Heart right ventricle (tissue), 16 donors: ENCODE results near the gene KCNQ1. TPM values are rescaled to one million over a fixed set of nuclear protein-coding genes. Genes with fewer than 3 reads are reported as not detected.

Experiments used
- ATAC-seq, 8 donors: fragments of 200-7000 bp; cut with Tn5 transposase; one replicate each; pipeline ENCODE4 v1.9.1; 2020; ENCODE audit warnings: mild to moderate bottlenecking in 8 of 8, moderate library complexity in 8 of 8, moderate number of reproducible peaks in 1 of 8
- DNase-seq, 2 donors: peaks; one replicate each; pipeline ENCODE4 v3.0.0-alpha.2; 2020
- H3K27ac ChIP-seq, 10 donors: fragments of 200-600 bp; sonication (generic) in 2 of 10; one replicate each; pipeline versions ENCODE4 v1.5.0 to v1.8.0; 2020 to 2022; ENCODE audit warnings: mild to moderate bottlenecking in 3 of 10
- H3K27me3 ChIP-seq, 7 donors: fragments of 200-600 bp; one replicate each; pipeline ENCODE4 v1.8.0; 2021 to 2022; ENCODE audit warnings: mild to moderate bottlenecking in 2 of 7
- H3K36me3 ChIP-seq, 9 donors: fragments of 200-600 bp; sonication (generic) in 1 of 9; one replicate each; pipeline versions ENCODE4 v1.5.0 to v1.8.0; 2020 to 2022; ENCODE audit warnings: mild to moderate bottlenecking in 2 of 9
- H3K4me1 ChIP-seq, 9 donors: fragments of 200-600 bp; sonication (generic) in 1 of 9; one replicate each; pipeline versions ENCODE4 v1.5.0 to v1.8.0; 2020 to 2022; ENCODE audit warnings: mild to moderate bottlenecking in 4 of 9
- H3K4me3 ChIP-seq, 10 donors: fragments of 200-600 bp; sonication (generic) in 2 of 10; one replicate each; pipeline versions ENCODE4 v1.5.0 to v1.8.0; 2020 to 2022; ENCODE audit warnings: mild to moderate bottlenecking in 7 of 10, moderate library complexity in 2 of 10
- H3K9me3 ChIP-seq, 11 donors: fragments of 200-600 bp in 10 of 11; sonication (generic) in 2 of 11; one replicate each; pipeline versions ENCODE4 v1.5.0 to v1.8.0; 2013 to 2022; ENCODE audit warnings: mild to moderate bottlenecking in 2 of 11, control low read depth in 1 of 11, moderate library complexity in 1 of 11
- WGBS, 2 donors: extraction: QIAGEN DNeasy Blood & Tissue Kit; methylation state at CpG; one replicate each; pipeline ENCODE4 v1.1.7; 2013; ENCODE audit warnings: inconsistent platforms in 1 of 2; 5-methylcytosine and 5-hydroxymethylcytosine counted together
- intact Hi-C, 10 donors: fragments of 100-400 bp; cut with DNase I; formaldehyde crosslinking; loops; one replicate each; pipeline versions ENCODE4 v1.11.1 to v1.14.2; 2022
- polyA plus RNA-seq, 2 donors: library from polyadenylated mRNA; stranded (reverse); fragments of 200-250 nt; gene quantifications; one replicate each; pipeline ENCODE4 v1.2.3, GENCODE V29; 2013
- total RNA-seq, 10 donors: library from RNA; stranded (reverse); fragmentation: NEBNext Ultra II Directional in 3 of 10; extraction: Animal tissue kit (Norgen Biotek cat#: 25700) in 3 of 10; gene quantifications; one replicate each; pipeline versions ENCODE4 v1.2.1 to v1.2.4, GENCODE V29; 2021 to 2023
- TF ChIP-seq, protein P1 (sequence below), 9 donors: fragments of 200-600 bp; sonication (generic) in 2 of 9; IDR thresholded peaks; one replicate each; pipeline versions ENCODE4 v1.5.0 to v1.8.0; 2021 to 2022; ENCODE audit warnings: antibody characterized with exemption in 9 of 9, mild to moderate bottlenecking in 5 of 9, moderate library complexity in 1 of 9
- donor health status: Arrhythmogenic right ventricular cardiomyopathy.
- donor health status: ischemic (EF 13 %, LVEDD 7.1; RV severe dilation, severe dysfunction).
- donor health status: healthy with polysubstance abuse.
- donor health status: DM: no; HTN: yes; CAD: no.
- donor health status: DM: no; HTN: no; CAD: no.
- donor health status: ischemic (EF 25% LVEDD 6.9; RV normal size, moderate dysfunction).
- donor health status: ischemic (EF 25% LVEDD 5.7; RV mildly dilated, moderate dysfunction).
- donor health status: healthy.
- donor health status: DM: yes; HTN: yes; CAD: no.
- donor health status: Ischemic cardiomyopathy.
- donor health status: ischemic (EF 35%, LVEDD 5.7; RV mildly dilated, moderate dysfunction).
- donor health status: nonischemic (EF 11% LVEDD 7.7; RV severe dilation, severe dysfunction).
- donor health status: DM: yes; HTN: yes; CAD: no.
- donor health status: PGD.
- donor health status: ischemic (EF 29% LVEDD 5.4; RV normal size, mild dysfunction).
- donor health status: nonischemic (EF 23%, LVEDD 6.1; RV moderate dilation, normal function).

Gene KCNQ1
- total and polyA plus RNA-seq, 12 donors, result 19.9 to 48.2 (median 33.7) TPM

DNA sequence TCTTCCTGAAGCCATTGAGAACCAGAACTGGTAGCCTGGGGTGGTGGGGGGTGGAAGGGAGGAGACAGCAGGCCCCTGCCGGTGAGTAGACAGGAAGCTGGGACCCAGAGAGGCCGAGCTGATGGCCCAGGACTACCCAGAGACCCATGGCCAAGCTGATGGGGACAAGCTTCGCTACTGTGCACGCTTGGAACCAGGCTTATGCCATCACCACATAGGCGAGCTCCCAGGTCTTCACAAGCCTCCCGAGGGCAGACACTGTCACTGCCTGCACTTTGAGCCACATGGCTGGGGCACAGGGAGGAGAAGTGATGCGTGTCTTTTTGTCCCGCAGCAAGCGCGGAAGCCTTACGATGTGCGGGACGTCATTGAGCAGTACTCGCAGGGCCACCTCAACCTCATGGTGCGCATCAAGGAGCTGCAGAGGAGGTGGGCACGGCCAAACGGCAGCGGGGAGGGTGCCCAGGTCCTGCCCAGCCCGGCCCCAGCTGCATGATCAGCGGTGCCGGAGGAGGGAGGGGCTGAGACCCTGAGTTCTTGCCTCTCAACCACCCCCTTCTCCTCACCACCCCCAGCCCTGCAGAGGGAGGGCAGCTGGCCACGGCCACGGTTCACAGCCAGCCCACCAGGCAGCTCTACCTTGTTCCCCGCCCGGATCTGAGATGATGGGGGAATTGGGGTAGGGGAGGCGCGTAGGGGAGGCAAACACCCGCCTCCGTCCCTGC lies 331.0 kb downstream of the KCNQ1 start:
- ATAC-seq (no peak), DNase-seq (peak in 1 of 2 donors; percentile 3)
- intact Hi-C loops, result loop anchor here in 1 of 10 donors (10.0 kb wide), 1 partner anchor 109 kb away; the partner anchor contains the start of gene CDKN1C
- no peak overlapping the region for H3K4me3 ChIP-seq
- H3K36me3 ChIP-seq, result peaks cover 0 to 4% (median 0%) of the 10 kb centered on the region in 9 donors
- no peaks in the 10 kb centered on the region for H3K27me3 ChIP-seq
- no peaks in the 10 kb centered on the region for H3K9me3 ChIP-seq
- H3K4me1 ChIP-seq, result peaks cover 28 to 37% (median 32%) of the 10 kb centered on the region in 9 donors
- TF ChIP-seq, protein P1, sequence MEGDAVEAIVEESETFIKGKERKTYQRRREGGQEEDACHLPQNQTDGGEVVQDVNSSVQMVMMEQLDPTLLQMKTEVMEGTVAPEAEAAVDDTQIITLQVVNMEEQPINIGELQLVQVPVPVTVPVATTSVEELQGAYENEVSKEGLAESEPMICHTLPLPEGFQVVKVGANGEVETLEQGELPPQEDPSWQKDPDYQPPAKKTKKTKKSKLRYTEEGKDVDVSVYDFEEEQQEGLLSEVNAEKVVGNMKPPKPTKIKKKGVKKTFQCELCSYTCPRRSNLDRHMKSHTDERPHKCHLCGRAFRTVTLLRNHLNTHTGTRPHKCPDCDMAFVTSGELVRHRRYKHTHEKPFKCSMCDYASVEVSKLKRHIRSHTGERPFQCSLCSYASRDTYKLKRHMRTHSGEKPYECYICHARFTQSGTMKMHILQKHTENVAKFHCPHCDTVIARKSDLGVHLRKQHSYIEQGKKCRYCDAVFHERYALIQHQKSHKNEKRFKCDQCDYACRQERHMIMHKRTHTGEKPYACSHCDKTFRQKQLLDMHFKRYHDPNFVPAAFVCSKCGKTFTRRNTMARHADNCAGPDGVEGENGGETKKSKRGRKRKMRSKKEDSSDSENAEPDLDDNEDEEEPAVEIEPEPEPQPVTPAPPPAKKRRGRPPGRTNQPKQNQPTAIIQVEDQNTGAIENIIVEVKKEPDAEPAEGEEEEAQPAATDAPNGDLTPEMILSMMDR (IDR thresholded peaks at IDR 0.05), result no peak
- H3K27ac ChIP-seq, result no peak overlapping the region
- WGBS, 2 donors, result 95 to 97% methylated on average over 29 of the region's 29 CpGs

DNA sequence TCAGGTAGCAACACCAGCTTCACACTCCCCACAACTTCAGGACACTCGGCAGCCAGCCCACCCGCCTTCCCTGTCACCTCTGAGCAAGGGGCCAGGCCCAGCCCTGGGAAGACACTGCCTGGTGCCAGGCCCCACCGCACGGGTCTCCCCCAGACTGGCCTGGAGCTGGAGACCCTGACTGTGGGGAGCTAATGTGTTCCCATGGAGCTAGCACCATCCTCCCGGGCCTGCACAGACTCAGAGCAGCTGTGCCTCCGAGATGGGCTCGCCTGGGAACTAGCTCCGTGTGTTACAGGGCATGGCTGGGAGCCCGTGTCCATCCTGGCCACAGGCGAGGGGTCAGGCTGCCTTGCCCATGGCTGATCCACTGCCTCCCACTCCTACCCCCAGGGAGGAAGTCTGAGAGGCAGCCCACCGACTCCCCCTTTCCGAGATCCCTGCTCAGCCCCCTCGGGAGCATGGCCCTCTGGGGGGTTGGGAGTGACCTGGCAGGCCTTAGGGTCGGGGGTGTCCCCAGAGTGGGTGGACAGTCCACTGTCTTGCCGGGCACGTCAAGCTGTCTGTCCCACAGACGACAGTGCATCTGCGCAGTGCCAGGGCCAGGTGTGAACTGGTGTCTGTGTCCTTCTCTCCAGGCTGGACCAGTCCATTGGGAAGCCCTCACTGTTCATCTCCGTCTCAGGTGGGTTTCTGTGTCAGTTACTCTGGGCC lies 331.7 kb downstream of the KCNQ1 start:
- Histone ChIP-seq H3K36me3 (peaks cover 0 to 4% (median 0%) of the 10 kb centered on the region in 9 donors), H3K27ac (no peak overlapping the region), H3K9me3 (no peaks in the 10 kb centered on the region), H3K27me3 (no peaks in the 10 kb centered on the region), H3K4me3 (no peak overlapping the region), H3K4me1 (peaks cover 30 to 44% (median 39%) of the 10 kb centered on the region in 9 donors)
- intact Hi-C loops, result loop anchor here in 1 of 10 donors (10.0 kb wide), 1 partner anchor 108 kb away; the partner anchor contains the start of gene CDKN1C
- TF ChIP-seq, protein P1 (IDR thresholded peaks at IDR 0.05), result no peak
- ATAC-seq (no peak), DNase-seq (peak in 1 of 2 donors; percentile 2)
- 89 to 91% methylated on average over 19 of the region's 19 CpGs for WGBS, 2 donors

DNA sequence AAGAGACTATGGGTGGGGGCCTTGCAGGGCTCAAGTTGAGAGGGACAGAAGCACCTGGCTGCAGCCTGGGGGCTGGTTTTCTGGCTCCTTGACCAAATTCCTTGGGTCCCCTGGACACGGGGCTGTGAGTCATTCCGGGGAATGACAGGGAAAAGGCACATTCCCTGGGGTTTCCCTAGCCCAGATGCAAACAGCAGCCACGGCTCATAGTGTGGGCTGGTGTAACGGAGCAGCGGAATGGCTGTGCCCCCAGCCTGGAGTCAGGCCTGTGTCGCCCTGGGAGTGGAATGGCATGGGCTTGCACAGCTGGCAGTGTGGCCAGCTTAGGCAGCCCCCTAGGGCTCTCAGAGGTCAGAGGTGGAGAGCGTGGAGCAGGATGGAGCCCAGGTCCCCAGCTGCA lies 332.6 kb downstream of the KCNQ1 start:
- no peaks in the 10 kb centered on the region for H3K9me3 ChIP-seq
- H3K27ac ChIP-seq, result peak overlapping the region in 2 of 10 donors; percentile 89
- 73 to 74% methylated on average over 7 of the region's 7 CpGs for whole genome bisulfite sequencing, 2 donors
- ATAC-seq (no peak), DNase-seq (peak in 1 of 2 donors; percentile 2)
- peaks cover 30 to 49% (median 43%) of the 10 kb centered on the region in 9 donors for H3K4me1 ChIP-seq
- intact Hi-C loops, result loop anchor here in 1 of 10 donors (10.0 kb wide), 1 partner anchor 107 kb away; the partner anchor contains the start of gene CDKN1C
- H3K27me3 ChIP-seq, result no peaks in the 10 kb centered on the region
- TF ChIP-seq, protein P1 (IDR thresholded peaks at IDR 0.05), result no peak
- peaks cover 0 to 4% (median 0%) of the 10 kb centered on the region in 9 donors for H3K36me3 ChIP-seq
- no peak overlapping the region for H3K4me3 ChIP-seq
